ENCODE data around the gene MTHFD1. TPM values are rescaled to one million over a fixed set of nuclear protein-coding genes. Genes with fewer than 3 reads are reported as not detected.

MTHFD1 gene
- total and polyA plus RNA-seq, 9 of the 15 experiments (the other 6 are each of a cell fraction or from before 2014, with no cell fraction given) = 66.7 to 158 (median 90.9) TPM

DNA sequence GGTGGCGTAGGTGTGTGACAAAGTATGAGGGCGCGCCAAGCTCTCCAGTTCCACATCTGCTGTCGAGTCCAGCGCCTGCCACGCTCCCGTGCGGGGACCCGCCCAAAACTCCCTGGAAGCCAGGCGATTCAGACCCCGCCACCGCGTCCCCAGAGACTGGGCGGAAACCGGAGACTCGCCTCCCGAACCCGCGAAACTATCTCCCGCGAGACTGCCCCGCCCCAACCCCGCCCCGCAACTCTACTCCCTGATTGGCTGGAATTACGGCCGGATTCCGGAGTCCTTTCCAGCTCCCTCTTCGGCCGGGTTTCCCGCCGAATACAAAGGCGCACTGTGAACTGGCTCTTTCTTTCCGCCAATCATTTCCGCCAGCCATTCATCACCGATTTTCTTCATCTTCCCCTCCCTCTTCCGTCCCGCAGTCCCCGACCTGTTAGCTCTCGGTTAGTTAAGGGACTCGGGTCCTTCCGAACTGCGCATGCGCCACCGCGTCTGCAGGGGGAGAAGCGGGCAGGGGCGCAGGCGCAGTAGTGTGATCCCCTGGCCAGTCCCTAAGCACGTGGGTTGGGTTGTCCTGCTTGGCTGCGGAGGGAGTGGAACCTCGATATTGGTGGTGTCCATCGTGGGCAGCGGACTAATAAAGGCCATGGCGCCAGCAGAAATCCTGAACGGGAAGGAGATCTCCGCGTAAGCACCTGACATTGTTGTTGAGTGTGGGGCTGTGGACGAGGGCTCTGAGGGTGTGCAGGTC, at the start of gene MTHFD1 (continued):
- TF ChIP-seq TBL1XR1 (IDR thresholded peaks at IDR 0.05; ENCODE audit: low read length in 2 of 2) = no peak
- TF ChIP-seq TRIM24 (IDR thresholded peaks at IDR 0.05) = no peak
- no peak for TF ChIP-seq HLTF (IDR thresholded peaks at IDR 0.05)
- no peak for TF ChIP-seq TRIM28 (IDR thresholded peaks at IDR 0.05)
- TF ChIP-seq STAG1 (CRISPR knock-in tag; IDR thresholded peaks at IDR 0.05; ENCODE audit: borderline replicate concordance) = no peak
- 0 out of 2 replicates have a peak, but pooled peaks have one; percentile 29 for TF ChIP-seq TEAD4 (IDR thresholded peaks at IDR 0.05; ENCODE audit: low read length)
- no peak for TF ChIP-seq TEAD4 (CRISPR knock-in tag; IDR thresholded peaks at IDR 0.05; ENCODE audit: borderline replicate concordance)
- TF ChIP-seq U2AF2 (optimal IDR thresholded peaks at IDR 0.05; ENCODE audit: low read depth, low read length) = no peak
- TF ChIP-seq KLF10 (CRISPR knock-in tag; IDR thresholded peaks at IDR 0.05) = no peak
- TF ChIP-seq NELFE (IDR thresholded peaks at IDR 0.05; ENCODE audit: insufficient read depth, insufficient read length) = no peak
- no peak for TF ChIP-seq ZNF644 (tag; IDR thresholded peaks at IDR 0.05; ENCODE audit: low read depth)
- no peak for TF ChIP-seq ZBTB17 (CRISPR knock-in tag; IDR thresholded peaks at IDR 0.05)
- peak; percentile 76 for TF ChIP-seq KLF1 (tag; IDR thresholded peaks at IDR 0.05)
- no peak for TF ChIP-seq DIDO1 (tag; IDR thresholded peaks at IDR 0.05; ENCODE audit: low read depth)
- TF ChIP-seq SMARCA4 (IDR thresholded peaks at IDR 0.05) = no peak
- TF ChIP-seq ZBED1 (IDR thresholded peaks at IDR 0.05) = peak; percentile 48; the same call in 1 of the 2 replicates
- TF ChIP-seq NFE2 (IDR thresholded peaks at IDR 0.05; ENCODE audit: low read depth) = no peak
- peak; percentile 72 for TF ChIP-seq PHF8 (IDR thresholded peaks at IDR 0.05; ENCODE audit: borderline replicate concordance, low read length)
- peak; percentile 83 for TF ChIP-seq MXI1 (IDR thresholded peaks at IDR 0.05; ENCODE audit: low read depth, low read length)
- no peak for TF ChIP-seq ZNF431 (CRISPR knock-in tag; IDR thresholded peaks at IDR 0.05)
- no peak for TF ChIP-seq TAF7 (tag; IDR thresholded peaks at IDR 0.05)
- TF ChIP-seq ZNF165 (CRISPR knock-in tag; IDR thresholded peaks at IDR 0.05; ENCODE audit: borderline replicate concordance) = no peak
- TF ChIP-seq, protein P1, sequence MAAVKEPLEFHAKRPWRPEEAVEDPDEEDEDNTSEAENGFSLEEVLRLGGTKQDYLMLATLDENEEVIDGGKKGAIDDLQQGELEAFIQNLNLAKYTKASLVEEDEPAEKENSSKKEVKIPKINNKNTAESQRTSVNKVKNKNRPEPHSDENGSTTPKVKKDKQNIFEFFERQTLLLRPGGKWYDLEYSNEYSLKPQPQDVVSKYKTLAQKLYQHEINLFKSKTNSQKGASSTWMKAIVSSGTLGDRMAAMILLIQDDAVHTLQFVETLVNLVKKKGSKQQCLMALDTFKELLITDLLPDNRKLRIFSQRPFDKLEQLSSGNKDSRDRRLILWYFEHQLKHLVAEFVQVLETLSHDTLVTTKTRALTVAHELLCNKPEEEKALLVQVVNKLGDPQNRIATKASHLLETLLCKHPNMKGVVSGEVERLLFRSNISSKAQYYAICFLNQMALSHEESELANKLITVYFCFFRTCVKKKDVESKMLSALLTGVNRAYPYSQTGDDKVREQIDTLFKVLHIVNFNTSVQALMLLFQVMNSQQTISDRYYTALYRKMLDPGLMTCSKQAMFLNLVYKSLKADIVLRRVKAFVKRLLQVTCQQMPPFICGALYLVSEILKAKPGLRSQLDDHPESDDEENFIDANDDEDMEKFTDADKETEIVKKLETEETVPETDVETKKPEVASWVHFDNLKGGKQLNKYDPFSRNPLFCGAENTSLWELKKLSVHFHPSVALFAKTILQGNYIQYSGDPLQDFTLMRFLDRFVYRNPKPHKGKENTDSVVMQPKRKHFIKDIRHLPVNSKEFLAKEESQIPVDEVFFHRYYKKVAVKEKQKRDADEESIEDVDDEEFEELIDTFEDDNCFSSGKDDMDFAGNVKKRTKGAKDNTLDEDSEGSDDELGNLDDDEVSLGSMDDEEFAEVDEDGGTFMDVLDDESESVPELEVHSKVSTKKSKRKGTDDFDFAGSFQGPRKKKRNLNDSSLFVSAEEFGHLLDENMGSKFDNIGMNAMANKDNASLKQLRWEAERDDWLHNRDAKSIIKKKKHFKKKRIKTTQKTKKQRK (IDR thresholded peaks at IDR 0.05; ENCODE audit: borderline replicate concordance, low read depth, low read length) = no peak
- no peak for TF ChIP-seq ELF2 (CRISPR knock-in tag; IDR thresholded peaks at IDR 0.05)
- TF ChIP-seq KHSRP (IDR thresholded peaks at IDR 0.05) = no peak
- TF ChIP-seq CREB1 (IDR thresholded peaks at IDR 0.05) = no peak
- TF ChIP-seq CREB1 (CRISPR knock-in tag; IDR thresholded peaks at IDR 0.05) = no peak
- TF ChIP-seq, protein P2, sequence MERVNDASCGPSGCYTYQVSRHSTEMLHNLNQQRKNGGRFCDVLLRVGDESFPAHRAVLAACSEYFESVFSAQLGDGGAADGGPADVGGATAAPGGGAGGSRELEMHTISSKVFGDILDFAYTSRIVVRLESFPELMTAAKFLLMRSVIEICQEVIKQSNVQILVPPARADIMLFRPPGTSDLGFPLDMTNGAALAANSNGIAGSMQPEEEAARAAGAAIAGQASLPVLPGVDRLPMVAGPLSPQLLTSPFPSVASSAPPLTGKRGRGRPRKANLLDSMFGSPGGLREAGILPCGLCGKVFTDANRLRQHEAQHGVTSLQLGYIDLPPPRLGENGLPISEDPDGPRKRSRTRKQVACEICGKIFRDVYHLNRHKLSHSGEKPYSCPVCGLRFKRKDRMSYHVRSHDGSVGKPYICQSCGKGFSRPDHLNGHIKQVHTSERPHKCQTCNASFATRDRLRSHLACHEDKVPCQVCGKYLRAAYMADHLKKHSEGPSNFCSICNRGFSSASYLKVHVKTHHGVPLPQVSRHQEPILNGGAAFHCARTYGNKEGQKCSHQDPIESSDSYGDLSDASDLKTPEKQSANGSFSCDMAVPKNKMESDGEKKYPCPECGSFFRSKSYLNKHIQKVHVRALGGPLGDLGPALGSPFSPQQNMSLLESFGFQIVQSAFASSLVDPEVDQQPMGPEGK (CRISPR knock-in tag; IDR thresholded peaks at IDR 0.05; ENCODE audit: borderline replicate concordance) = no peak
- no peak for TF ChIP-seq DDX20 (tag; IDR thresholded peaks at IDR 0.05; ENCODE audit: low read depth)
